ENCODE results near the gene LBP. TPM values are rescaled to one million over a fixed set of nuclear protein-coding genes. Genes with fewer than 3 reads are reported as not detected.
"Not testable (repeated sequence)": the region's sequence is repeated elsewhere in the genome, so short reads cannot be mapped to it uniquely, and the experiment has no call there.

Gene LBP
- total RNA-seq, 3 donors from 2014 or later, result 0.10 to 0.18 (median 0.14) TPM

- H3K9me3 Mint-ChIP-seq, result no peaks in the 10 kb centered on the region
- DNase-seq, result no peak
- H3K27me3 Mint-ChIP-seq (ENCODE audit: low read depth), result peaks cover 12% of the 10 kb centered on the region
- no peak overlapping the region for H3K4me3 Mint-ChIP-seq
- no peaks in the 10 kb centered on the region for H3K4me1 Mint-ChIP-seq (ENCODE audit: low read depth)
- no peaks in the 10 kb centered on the region for H3K36me3 Mint-ChIP-seq (ENCODE audit: insufficient read depth)
- no peak for ATAC-seq
These were observed 14.5 kb upstream of the LBP start for GRCh38 chr20:38331814-38332213.

- H3K9me3 Mint-ChIP-seq, result peaks cover 8% of the 10 kb centered on the region
- no peak for DNase-seq
- no peak for ATAC-seq
- peaks cover 17% of the 10 kb centered on the region for H3K27me3 Mint-ChIP-seq (ENCODE audit: low read depth)
- no peaks in the 10 kb centered on the region for H3K4me1 Mint-ChIP-seq (ENCODE audit: low read depth)
- H3K4me3 Mint-ChIP-seq, result no peak overlapping the region
- peaks cover 2% of the 10 kb centered on the region for H3K36me3 Mint-ChIP-seq (ENCODE audit: insufficient read depth)
These were observed 12.3 kb upstream of the LBP start for GRCh38 chr20:38334016-38334415.

- Mint-ChIP-seq H3K27me3 (ENCODE audit: low read depth) (peaks cover 22% of the 10 kb centered on the region), H3K36me3 (ENCODE audit: insufficient read depth) (peaks cover 2% of the 10 kb centered on the region), H3K4me3 (no peak overlapping the region), H3K9me3 (peaks cover 8% of the 10 kb centered on the region), H3K4me1 (ENCODE audit: low read depth) (no peaks in the 10 kb centered on the region)
- no peak for ATAC-seq
- DNase-seq, result no peak
These were observed 9.6 kb upstream of the LBP start for GRCh38 chr20:38336726-38337125.

- H3K36me3 Mint-ChIP-seq (ENCODE audit: insufficient read depth), result peaks cover 2% of the 10 kb centered on the region
- ATAC-seq (no peak), DNase-seq (no peak)
- no peaks in the 10 kb centered on the region for H3K4me1 Mint-ChIP-seq (ENCODE audit: low read depth)
- H3K4me3 Mint-ChIP-seq, result no peak overlapping the region
- H3K9me3 Mint-ChIP-seq, result peaks cover 8% of the 10 kb centered on the region
- H3K27me3 Mint-ChIP-seq (ENCODE audit: low read depth), result peaks cover 22% of the 10 kb centered on the region
These were observed 8.6 kb upstream of the LBP start for GRCh38 chr20:38337561-38338140.

GRCh38 chr20:38338849-38339520 is 7.3 kb upstream of the LBP start:
- peaks cover 2% of the 10 kb centered on the region for H3K36me3 Mint-ChIP-seq (ENCODE audit: insufficient read depth)
- ATAC-seq (no peak), DNase-seq (no peak)
- H3K9me3 Mint-ChIP-seq, result peaks cover 8% of the 10 kb centered on the region
- peaks cover 21% of the 10 kb centered on the region for H3K27me3 Mint-ChIP-seq (ENCODE audit: low read depth)
- H3K4me3 Mint-ChIP-seq, result no peak overlapping the region
- no peaks in the 10 kb centered on the region for H3K4me1 Mint-ChIP-seq (ENCODE audit: low read depth)

- not testable (repeated sequence) for H3K4me3 Mint-ChIP-seq; H3K4me1 Mint-ChIP-seq (ENCODE audit: low read depth); ATAC-seq; DNase-seq; H3K36me3 Mint-ChIP-seq (ENCODE audit: insufficient read depth); H3K9me3 Mint-ChIP-seq
- H3K27me3 Mint-ChIP-seq (ENCODE audit: low read depth), result peaks cover 22% of the 10 kb centered on the region
These were observed 6.8 kb upstream of the LBP start for GRCh38 chr20:38339521-38339896.

GRCh38 chr20:38339997-38340396 is 6.3 kb upstream of the LBP start:
- Mint-ChIP-seq H3K4me3 (no peak overlapping the region), H3K27me3 (ENCODE audit: low read depth) (peaks cover 24% of the 10 kb centered on the region)
- no peak for DNase-seq

GRCh38 chr20:38340693-38341092 is 5.6 kb upstream of the LBP start:
- Mint-ChIP-seq H3K4me1 (ENCODE audit: low read depth) (no peaks in the 10 kb centered on the region), H3K27me3 (ENCODE audit: low read depth) (peaks cover 24% of the 10 kb centered on the region), H3K9me3 (peaks cover 8% of the 10 kb centered on the region), H3K4me3 (no peak overlapping the region), H3K36me3 (ENCODE audit: insufficient read depth) (peaks cover 2% of the 10 kb centered on the region)
- DNase-seq (no peak), ATAC-seq (no peak)

More at GRCh38 chr20:38339997-38340396, 6.3 kb upstream of the LBP start:
- no peak for ATAC-seq
- H3K36me3 Mint-ChIP-seq (ENCODE audit: insufficient read depth), result peaks cover 2% of the 10 kb centered on the region
- H3K4me1 Mint-ChIP-seq (ENCODE audit: low read depth), result no peaks in the 10 kb centered on the region
- H3K9me3 Mint-ChIP-seq, result peaks cover 8% of the 10 kb centered on the region

- ATAC-seq (no peak), DNase-seq (no peak)
- Mint-ChIP-seq H3K27me3 (ENCODE audit: low read depth) (peaks cover 15% of the 10 kb centered on the region), H3K4me1 (ENCODE audit: low read depth) (no peaks in the 10 kb centered on the region), H3K9me3 (peaks cover 8% of the 10 kb centered on the region), H3K4me3 (no peak overlapping the region), H3K36me3 (ENCODE audit: insufficient read depth) (peaks cover 2% of the 10 kb centered on the region)
These were observed 4.1 kb upstream of the LBP start for GRCh38 chr20:38342216-38342615.

GRCh38 chr20:38342713-38343310 is 3.5 kb upstream of the LBP start:
- H3K9me3 Mint-ChIP-seq, result peaks cover 5% of the 10 kb centered on the region

GRCh38 chr20:38343311-38344106 is 2.8 kb upstream of the LBP start:
- Mint-ChIP-seq H3K36me3 (ENCODE audit: insufficient read depth) (no peaks in the 10 kb centered on the region), H3K4me3 (no peak overlapping the region), H3K4me1 (ENCODE audit: low read depth) (no peaks in the 10 kb centered on the region), H3K27me3 (ENCODE audit: low read depth) (peaks cover 10% of the 10 kb centered on the region), H3K9me3 (no peaks in the 10 kb centered on the region)
- ATAC-seq (no peak), DNase-seq (no peak)

More at GRCh38 chr20:38342713-38343310, 3.5 kb upstream of the LBP start:
- H3K27me3 Mint-ChIP-seq (ENCODE audit: low read depth), result peaks cover 14% of the 10 kb centered on the region
- peaks cover 2% of the 10 kb centered on the region for H3K36me3 Mint-ChIP-seq (ENCODE audit: insufficient read depth)
- ATAC-seq (no peak), DNase-seq (no peak)
- H3K4me3 Mint-ChIP-seq, result no peak overlapping the region
- H3K4me1 Mint-ChIP-seq (ENCODE audit: low read depth), result no peaks in the 10 kb centered on the region

GRCh38 chr20:38344107-38344701 is 2.1 kb upstream of the LBP start:
- Mint-ChIP-seq H3K36me3 (ENCODE audit: insufficient read depth) (no peaks in the 10 kb centered on the region), H3K27me3 (ENCODE audit: low read depth) (peaks cover 10% of the 10 kb centered on the region), H3K4me3 (no peak overlapping the region), H3K9me3 (no peaks in the 10 kb centered on the region), H3K4me1 (ENCODE audit: low read depth) (no peaks in the 10 kb centered on the region)
- no peak for DNase-seq
- ATAC-seq, result no peak

- H3K4me1 Mint-ChIP-seq (ENCODE audit: low read depth), result no peaks in the 10 kb centered on the region
- DNase-seq (no peak), ATAC-seq (no peak)
- H3K4me3 Mint-ChIP-seq, result no peak overlapping the region
- H3K36me3 Mint-ChIP-seq (ENCODE audit: insufficient read depth), result no peaks in the 10 kb centered on the region
- no peaks in the 10 kb centered on the region for H3K9me3 Mint-ChIP-seq
- H3K27me3 Mint-ChIP-seq (ENCODE audit: low read depth), result peaks cover 5% of the 10 kb centered on the region
These were observed 639 bp upstream of the LBP start for GRCh38 chr20:38345643-38346042.

- H3K4me3 Mint-ChIP-seq, result no peak overlapping the region
- ATAC-seq, result no peak
These were observed 459 bp downstream of the LBP start for GRCh38 chr20:38346741-38347140.

More at GRCh38 chr20:38346741-38347140, 459 bp downstream of the LBP start:
- Mint-ChIP-seq H3K36me3 (ENCODE audit: insufficient read depth) (no peaks in the 10 kb centered on the region), H3K27me3 (ENCODE audit: low read depth) (peaks cover 5% of the 10 kb centered on the region), H3K9me3 (no peaks in the 10 kb centered on the region), H3K4me1 (ENCODE audit: low read depth) (no peaks in the 10 kb centered on the region)
- DNase-seq, result no peak
